ENCODE measurements around the gene NUP214.

- TF ChIP-seq CTCF (IDR thresholded peaks at IDR 0.05) = no peak
- no peak for TF ChIP-seq POLR2A (IDR thresholded peaks at IDR 0.05)
- TF ChIP-seq EP300 (IDR thresholded peaks at IDR 0.05) = no peak
These were observed 19.9 kb downstream of the NUP214 start for GRCh38 chr9:131145245-131145644.
